NCI-H1694 treated with DMSO at 0.1 percent for 48 hours (cell line): ENCODE measurements around the gene HAUS1.
A peak's percentile ranks its signal among the peaks of the same experiment; 100 is the strongest.
"Not testable (repeated sequence)": the region's sequence is repeated elsewhere in the genome, so short reads cannot be mapped to it uniquely, and the experiment has no call there.

Source experiments
- DNase-seq: peaks from one replicate; lab custom pipeline; 2025; lab: John Stamatoyannopoulos, UW

HAUS1 gene

GRCh38 chr18:46104128-46104911 lies at the start of gene HAUS1:
Gene HAUS1 (plus strand): TSS chr18:46104385. CDS start chr18:46104412, 27 bp downstream.
- peak; percentile 83 for DNase-seq

GRCh38 chr18:46054956-46055837 lies 49.0 kb upstream of the HAUS1 start:
- DNase-seq: no peak

- DNase-seq: no peak
Observed at GRCh38 chr18:46055838-46056230, 48.4 kb upstream of the HAUS1 start.

- no peak for DNase-seq
Observed at GRCh38 chr18:46060359-46060841, 43.8 kb upstream of the HAUS1 start.

- no peak for DNase-seq
Observed at GRCh38 chr18:46061387-46061786, 42.8 kb upstream of the HAUS1 start.

- no peak for DNase-seq
Observed at GRCh38 chr18:46061796-46062195, 42.4 kb upstream of the HAUS1 start.

- no peak for DNase-seq
Observed at GRCh38 chr18:46062781-46063180, 41.4 kb upstream of the HAUS1 start.

- DNase-seq: no peak
Observed at GRCh38 chr18:46067438-46068007, 36.7 kb upstream of the HAUS1 start.

- no peak for DNase-seq
Observed at GRCh38 chr18:46068763-46069162, 35.4 kb upstream of the HAUS1 start.

GRCh38 chr18:46069524-46069923 lies 34.7 kb upstream of the HAUS1 start:
- DNase-seq: no peak

- no peak for DNase-seq
Observed at GRCh38 chr18:46070232-46070631, 34.0 kb upstream of the HAUS1 start.

- no peak for DNase-seq
Observed at GRCh38 chr18:46070815-46071652, 33.2 kb upstream of the HAUS1 start.

- no peak for DNase-seq
Observed at GRCh38 chr18:46071653-46072375, 32.4 kb upstream of the HAUS1 start, which contains the start of gene PSTPIP2. Gene PSTPIP2 (minus strand): TSS chr18:46072260. CDS start chr18:46072188, 72 bp downstream.

- DNase-seq: no peak
Observed at GRCh38 chr18:46072376-46072867, 31.8 kb upstream of the HAUS1 start.

GRCh38 chr18:46072959-46073358 lies 31.2 kb upstream of the HAUS1 start:
- DNase-seq: no peak

- DNase-seq: peak; percentile 63
Observed at GRCh38 chr18:46073474-46074331, 30.5 kb upstream of the HAUS1 start.

- no peak for DNase-seq
Observed at GRCh38 chr18:46079336-46079735, 24.8 kb upstream of the HAUS1 start.

GRCh38 chr18:46080156-46080555 lies 24.0 kb upstream of the HAUS1 start:
- DNase-seq: no peak

- DNase-seq: no peak
Observed at GRCh38 chr18:46084431-46084830, 19.8 kb upstream of the HAUS1 start.

- DNase-seq: not testable (repeated sequence)
Observed at GRCh38 chr18:46088501-46088900, 15.7 kb upstream of the HAUS1 start.
